D341Med (cell line): ENCODE measurements around the gene ROR2.
"Not testable (repeated sequence)": the region's sequence is repeated elsewhere in the genome, so short reads cannot be mapped to it uniquely, and the experiment has no call there.

Experiments used
- DNase-seq: peaks from one replicate; pipeline ENCODE4 v3.0.0; 2012; ENCODE audit warnings: low spot score

The ROR2 gene

GRCh38 chr9:91817106-91817492, 132.9 kb downstream of the ROR2 start:
- no peak for DNase-seq

GRCh38 chr9:91816356-91816755, 133.7 kb downstream of the ROR2 start:
- DNase-seq = no peak

- DNase-seq = no peak
Observed at GRCh38 chr9:91815896-91816295, 134.1 kb downstream of the ROR2 start.

- DNase-seq = no peak
Observed at GRCh38 chr9:91814753-91815152, 135.3 kb downstream of the ROR2 start.

- no peak for DNase-seq
Observed at GRCh38 chr9:91814201-91814600, 135.8 kb downstream of the ROR2 start.

GRCh38 chr9:91813176-91813795, 136.7 kb downstream of the ROR2 start:
- DNase-seq = no peak

GRCh38 chr9:91812191-91812590, 137.8 kb downstream of the ROR2 start:
- DNase-seq = no peak

GRCh38 chr9:91811024-91811909, 138.8 kb downstream of the ROR2 start:
- no peak for DNase-seq

- DNase-seq = no peak
Observed at GRCh38 chr9:91810286-91810905, 139.6 kb downstream of the ROR2 start.

GRCh38 chr9:91809581-91810285, 140.3 kb downstream of the ROR2 start:
- DNase-seq = no peak

- DNase-seq = no peak
Observed at GRCh38 chr9:91807643-91808246, 142.3 kb downstream of the ROR2 start.

GRCh38 chr9:91805031-91805430, 145.0 kb downstream of the ROR2 start:
- DNase-seq = no peak

GRCh38 chr9:91803970-91804752, 145.9 kb downstream of the ROR2 start:
- no peak for DNase-seq

GRCh38 chr9:91803151-91803940, 146.7 kb downstream of the ROR2 start:
- DNase-seq = no peak

- DNase-seq = no peak
Observed at GRCh38 chr9:91802391-91802790, 147.6 kb downstream of the ROR2 start.

GRCh38 chr9:91800473-91801030, 149.5 kb downstream of the ROR2 start:
- no peak for DNase-seq

- no peak for DNase-seq
Observed at GRCh38 chr9:91799113-91799744, 150.8 kb downstream of the ROR2 start.

- DNase-seq = not testable (repeated sequence)
Observed at GRCh38 chr9:91798273-91799112, 151.5 kb downstream of the ROR2 start.

GRCh38 chr9:91797517-91797916, 152.5 kb downstream of the ROR2 start:
- not testable (repeated sequence) for DNase-seq
